Left lung (tissue), 10 donors: ENCODE results near the gene ANXA8. TPM values are rescaled to one million over a fixed set of nuclear protein-coding genes. Genes with fewer than 3 reads are reported as not detected.
"Not testable (repeated sequence)": the region's sequence is repeated elsewhere in the genome, so short reads cannot be mapped to it uniquely, and the experiment has no call there.

Experiments used
- ATAC-seq: fragments of 200-7000 bp; cut with Tn5 transposase; one replicate; pipeline ENCODE4 v1.9.1; 2020; ENCODE audit warnings: moderate library complexity
- DNase-seq, 4 donors: peaks; one replicate each; pipeline ENCODE4 v3.0.0-alpha.2; 2013 to 2020
- H3K27ac ChIP-seq, 2 donors: fragments of 200-600 bp; sonication (generic) in 1 of 2; one replicate each; pipeline versions ENCODE4 v1.5.0 to v1.8.0; 2020 to 2021
- H3K27me3 ChIP-seq, 2 donors: fragments of 200-600 bp; sonication (generic) in 1 of 2; one replicate each; pipeline versions ENCODE4 v1.5.0 to v1.8.0; 2020 to 2021
- H3K36me3 ChIP-seq, 2 donors: fragments of 200-600 bp; sonication (generic) in 1 of 2; one replicate each; pipeline versions ENCODE4 v1.5.0 to v1.8.0; 2020 to 2021
- H3K4me1 ChIP-seq, 2 donors: fragments of 200-600 bp; one replicate each; pipeline ENCODE4 v1.8.0; 2021
- H3K4me3 ChIP-seq, 2 donors: fragments of 200-600 bp; sonication (generic) in 1 of 2; one replicate each; pipeline versions ENCODE4 v1.5.0 to v1.8.0; 2020 to 2021; ENCODE audit warnings: mild to moderate bottlenecking in 1 of 2
- H3K9me3 ChIP-seq, 2 donors: fragments of 200-600 bp; sonication (generic) in 1 of 2; one replicate each; pipeline versions ENCODE4 v1.5.0 to v1.8.0; 2020 to 2021
- intact Hi-C, 2 donors: fragments of 100-400 bp; cut with DNase I; formaldehyde crosslinking; loops; one replicate each; pipeline versions ENCODE4 v1.11.2 to v1.14.2; 2022
- polyA plus RNA-seq, 6 donors: library from polyadenylated mRNA; unstranded; fragments of 120-200 nt; gene quantifications; one replicate each; pipeline ENCODE4 v1.2.1, GENCODE V29; 2013; ENCODE audit not compliant: insufficient read length in 6 of 6
- total RNA-seq, 2 donors: library from RNA; stranded (reverse); fragmentation: NEBNext Ultra II Directional; extraction: Animal tissue kit (Norgen Biotek cat#: 25700); gene quantifications; one replicate each; pipeline ENCODE4 v1.2.1, GENCODE V29; 2021
- donor health status: DM: no; HTN: yes; CAD: no.
- donor health status: DM: no; HTN: no; CAD: no.

The ANXA8 gene
- total and polyA plus RNA-seq, 8 donors, result 1.00 to 7.7 (median 2.5) TPM

DNA sequence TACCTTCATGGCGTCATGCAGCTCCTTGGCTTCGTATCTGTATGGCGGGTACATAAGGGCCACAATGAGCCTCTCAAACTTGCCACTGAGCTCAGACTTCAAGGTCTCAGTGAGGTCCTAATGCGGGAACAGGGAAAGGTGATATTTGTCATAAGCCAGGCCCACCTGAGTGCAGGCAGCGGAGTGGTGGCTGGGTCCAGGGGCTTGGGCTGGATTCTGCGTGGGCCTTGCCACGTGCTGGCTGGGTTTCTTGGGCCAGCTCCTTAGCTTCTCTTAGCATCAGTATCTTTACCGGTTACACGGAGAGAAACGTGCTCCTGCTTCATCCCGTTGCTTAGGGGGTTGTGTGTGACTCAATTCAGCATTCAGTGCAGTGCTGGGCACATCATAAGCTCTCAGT, 6.8 kb downstream of the ANXA8 start:
- intact Hi-C loops, ATAC-seq: not testable (repeated sequence)

GRCh38 chr10:47475101-47475500, 8.8 kb downstream of the ANXA8 start:
- H3K27ac ChIP-seq, intact Hi-C loops, H3K27me3 ChIP-seq, H3K9me3 ChIP-seq, DNase-seq, H3K4me3 ChIP-seq, ATAC-seq, H3K4me1 ChIP-seq, H3K36me3 ChIP-seq: not testable (repeated sequence)

More for the DNA sequence above, 6.8 kb downstream of the ANXA8 start:
- DNase-seq, H3K27ac ChIP-seq, H3K27me3 ChIP-seq, H3K4me3 ChIP-seq, H3K4me1 ChIP-seq, H3K36me3 ChIP-seq, H3K9me3 ChIP-seq: not testable (repeated sequence)

- ATAC-seq, DNase-seq, H3K9me3 ChIP-seq, H3K36me3 ChIP-seq, H3K4me1 ChIP-seq, H3K27me3 ChIP-seq, H3K27ac ChIP-seq, intact Hi-C loops, H3K4me3 ChIP-seq: not testable (repeated sequence)
Observed at GRCh38 chr10:47473516-47473915, 10.4 kb downstream of the ANXA8 start.

GRCh38 chr10:47472647-47473046, 11.3 kb downstream of the ANXA8 start:
- H3K9me3 ChIP-seq, intact Hi-C loops, DNase-seq, H3K4me3 ChIP-seq, H3K36me3 ChIP-seq, H3K4me1 ChIP-seq, H3K27ac ChIP-seq, H3K27me3 ChIP-seq: not testable (repeated sequence)
- ATAC-seq, result peak; percentile 22

DNA sequence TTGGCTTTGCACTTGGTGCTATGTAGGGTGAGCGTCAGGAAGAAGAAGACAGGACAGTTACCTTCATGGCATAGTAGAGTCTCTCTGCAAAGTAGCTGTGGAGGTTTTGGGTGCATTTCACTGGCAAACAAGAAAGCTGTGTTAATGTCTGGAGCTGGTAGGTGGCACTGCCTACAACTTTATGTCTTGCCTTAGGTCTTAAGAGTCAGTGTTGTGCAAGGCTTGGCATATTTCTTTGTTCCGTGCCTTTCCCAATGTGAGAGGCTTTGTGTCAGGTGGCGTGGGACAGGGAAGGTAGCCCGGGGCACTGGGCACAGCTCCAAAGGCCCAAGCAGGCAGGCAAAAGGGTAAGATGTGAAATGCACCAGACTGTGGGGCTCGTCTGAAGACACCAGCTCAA, 11.8 kb downstream of the ANXA8 start:
- intact Hi-C loops, H3K4me1 ChIP-seq, H3K27me3 ChIP-seq, H3K9me3 ChIP-seq, H3K36me3 ChIP-seq, DNase-seq, H3K27ac ChIP-seq, H3K4me3 ChIP-seq: not testable (repeated sequence)
- ATAC-seq, result peak; percentile 76

- H3K4me3 ChIP-seq, H3K27ac ChIP-seq, H3K9me3 ChIP-seq, ATAC-seq, H3K36me3 ChIP-seq, intact Hi-C loops, H3K4me1 ChIP-seq, H3K27me3 ChIP-seq: not testable (repeated sequence)
- peak in 1 of 4 donors; percentile 45 for DNase-seq
Observed at GRCh38 chr10:47468731-47469528, 15.0 kb downstream of the ANXA8 start.

DNA sequence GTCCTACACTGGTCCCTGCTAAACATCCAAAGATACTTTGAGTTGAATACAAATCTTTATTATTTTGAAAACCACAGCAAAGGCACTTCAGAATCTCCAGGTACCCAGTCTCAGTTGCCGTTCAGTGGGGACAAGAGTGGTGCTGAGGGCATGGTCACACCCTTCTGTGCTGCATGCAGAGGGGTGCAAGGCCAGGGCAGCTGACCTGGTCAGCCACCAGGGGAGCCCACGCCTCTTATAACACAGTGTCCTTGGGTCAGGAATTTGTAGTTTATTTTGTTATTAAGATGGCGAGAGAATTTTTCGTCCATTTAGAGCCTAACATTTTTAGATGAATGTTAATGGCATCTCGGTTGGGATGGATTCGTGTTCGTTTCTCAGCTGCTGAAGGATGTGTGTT, 16.0 kb downstream of the ANXA8 start:
- DNase-seq, H3K27me3 ChIP-seq, H3K27ac ChIP-seq, H3K36me3 ChIP-seq, intact Hi-C loops, H3K4me3 ChIP-seq, H3K9me3 ChIP-seq, H3K4me1 ChIP-seq, ATAC-seq: not testable (repeated sequence)

- H3K27me3 ChIP-seq, H3K4me1 ChIP-seq, intact Hi-C loops, DNase-seq, H3K36me3 ChIP-seq, ATAC-seq, H3K4me3 ChIP-seq, H3K27ac ChIP-seq, H3K9me3 ChIP-seq: not testable (repeated sequence)
Observed at GRCh38 chr10:47467458-47467857, 16.5 kb downstream of the ANXA8 start.

DNA sequence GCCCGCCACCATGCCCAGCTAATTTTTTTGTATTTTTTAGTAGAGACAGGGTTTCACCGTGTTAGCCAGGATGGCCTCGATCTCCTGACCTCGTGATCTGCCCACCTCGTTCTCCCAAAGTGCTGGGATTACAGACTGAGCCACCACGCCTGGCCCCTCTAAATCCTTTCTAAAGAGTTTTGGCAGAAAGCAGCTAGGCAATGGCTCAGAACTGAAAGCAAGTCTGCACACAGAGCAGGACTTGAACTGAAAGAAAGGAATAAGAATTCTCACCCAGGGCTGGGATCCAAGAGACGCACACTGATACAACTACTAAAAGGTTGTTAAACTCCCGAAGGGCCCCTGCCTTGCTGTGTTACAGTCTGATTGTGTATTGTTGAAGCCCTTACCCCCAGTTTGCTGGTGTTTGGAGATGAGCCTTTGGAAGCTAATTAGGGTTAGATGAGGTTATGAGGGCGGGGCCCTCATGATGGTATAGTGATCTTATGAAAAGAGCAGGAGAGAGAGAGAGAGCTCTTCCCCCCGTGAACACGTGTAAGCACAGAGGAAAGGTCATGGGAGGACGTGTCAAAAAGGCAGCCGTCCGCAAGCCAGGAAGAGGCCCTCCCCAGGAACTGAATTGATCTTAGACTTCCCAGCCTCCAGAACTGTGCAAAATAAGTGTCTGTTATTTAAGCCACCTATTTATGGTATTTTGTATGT, 18.5 kb downstream of the ANXA8 start:
- H3K27ac ChIP-seq, H3K4me1 ChIP-seq, DNase-seq, H3K27me3 ChIP-seq, H3K36me3 ChIP-seq, intact Hi-C loops, H3K9me3 ChIP-seq, H3K4me3 ChIP-seq, ATAC-seq: not testable (repeated sequence)

- ATAC-seq, result peak; percentile 49
Observed at GRCh38 chr10:47462577-47463358, 21.1 kb downstream of the ANXA8 start.

More at GRCh38 chr10:47462577-47463358, 21.1 kb downstream of the ANXA8 start:
- intact Hi-C loops, DNase-seq, H3K9me3 ChIP-seq, H3K27me3 ChIP-seq, H3K36me3 ChIP-seq, H3K27ac ChIP-seq, H3K4me3 ChIP-seq, H3K4me1 ChIP-seq: not testable (repeated sequence)
